GM12872 (cell line): ENCODE results near the gene CEP70.

Experiments used
- CTCF ChIP-seq: IDR thresholded peaks from 3 replicates; pipeline ENCODE4 v1.5.1; 2011; ENCODE audit warnings: low read depth, mild to moderate bottlenecking, low read length, moderate library complexity; ENCODE audit not compliant: insufficient read depth

CEP70 gene

GRCh38 chr3:138452436-138452835 is 141.6 kb downstream of the CEP70 start:
- TF ChIP-seq CTCF, result no peak

- TF ChIP-seq CTCF, result no peak
Measured at GRCh38 chr3:138451595-138452162, 142.4 kb downstream of the CEP70 start.

GRCh38 chr3:138450704-138451424 is 143.2 kb downstream of the CEP70 start:
- no peak for TF ChIP-seq CTCF

- TF ChIP-seq CTCF, result no peak
Measured at GRCh38 chr3:138450181-138450580, 143.9 kb downstream of the CEP70 start.

GRCh38 chr3:138449490-138449889 is 144.6 kb downstream of the CEP70 start:
- TF ChIP-seq CTCF, result no peak

- TF ChIP-seq CTCF, result no peak
Measured at GRCh38 chr3:138448631-138449030, 145.4 kb downstream of the CEP70 start.

GRCh38 chr3:138445654-138446053 is 148.4 kb downstream of the CEP70 start:
- no peak for TF ChIP-seq CTCF
